Activated CD4-positive, alpha-beta T cell treated with anti-CD3 and anti-CD28 coated beads, Interleukin-2, Interleukin-4, amounts not matched to agents 100 ng/mL and 50 ng/mL, durations not matched to agents 16 hours and 8 hours (primary cell): ENCODE measurements around the gene KCNMA1.

Experiments used
- DNase-seq: peaks from one replicate; pipeline ENCODE4 v3.0.0-alpha.2; 2020; ENCODE audit warnings: low spot score

KCNMA1 gene

GRCh38 chr10:77556990-77557601 is 80.5 kb downstream of the KCNMA1 start:
- no peak for DNase-seq

- no peak for DNase-seq
Observed at GRCh38 chr10:77555591-77556212, 81.9 kb downstream of the KCNMA1 start.

GRCh38 chr10:77554996-77555397 is 82.6 kb downstream of the KCNMA1 start:
- peak; percentile 27 for DNase-seq

GRCh38 chr10:77553966-77554365 is 83.6 kb downstream of the KCNMA1 start:
- no peak for DNase-seq

GRCh38 chr10:77553311-77553710 is 84.3 kb downstream of the KCNMA1 start:
- no peak for DNase-seq

GRCh38 chr10:77552252-77552651 is 85.4 kb downstream of the KCNMA1 start:
- DNase-seq: no peak

GRCh38 chr10:77550378-77550777 is 87.2 kb downstream of the KCNMA1 start:
- no peak for DNase-seq

- no peak for DNase-seq
Observed at GRCh38 chr10:77548671-77549070, 88.9 kb downstream of the KCNMA1 start.

- no peak for DNase-seq
Observed at GRCh38 chr10:77548157-77548556, 89.5 kb downstream of the KCNMA1 start.

- no peak for DNase-seq
Observed at GRCh38 chr10:77547307-77548050, 90.1 kb downstream of the KCNMA1 start.

- no peak for DNase-seq
Observed at GRCh38 chr10:77546042-77546441, 91.6 kb downstream of the KCNMA1 start.

GRCh38 chr10:77545585-77545984 is 92.0 kb downstream of the KCNMA1 start:
- DNase-seq: no peak

- no peak for DNase-seq
Observed at GRCh38 chr10:77544617-77545016, 93.0 kb downstream of the KCNMA1 start.

- DNase-seq: no peak
Observed at GRCh38 chr10:77542710-77543259, 94.8 kb downstream of the KCNMA1 start.

- DNase-seq: no peak
Observed at GRCh38 chr10:77541944-77542343, 95.7 kb downstream of the KCNMA1 start.

- DNase-seq: no peak
Observed at GRCh38 chr10:77541247-77541646, 96.4 kb downstream of the KCNMA1 start.

GRCh38 chr10:77539147-77539935 is 98.3 kb downstream of the KCNMA1 start:
- no peak for DNase-seq

- no peak for DNase-seq
Observed at GRCh38 chr10:77537720-77538373, 99.8 kb downstream of the KCNMA1 start.

GRCh38 chr10:77537071-77537470 is 100.5 kb downstream of the KCNMA1 start:
- no peak for DNase-seq

- DNase-seq: no peak
Observed at GRCh38 chr10:77533887-77534278, 103.7 kb downstream of the KCNMA1 start.

- no peak for DNase-seq
Observed at GRCh38 chr10:77533146-77533886, 104.3 kb downstream of the KCNMA1 start.
